GM19099 (cell line): ENCODE data around the gene KIF9.

ENCODE experiments used
- POLR2A ChIP-seq: IDR thresholded peaks from 3 replicates; pipeline ENCODE4 v1.6.1; 2011; ENCODE audit warnings: low read depth; ENCODE audit not compliant: insufficient read length; ENCODE audit errors: extremely low read depth

Gene KIF9

DNA sequence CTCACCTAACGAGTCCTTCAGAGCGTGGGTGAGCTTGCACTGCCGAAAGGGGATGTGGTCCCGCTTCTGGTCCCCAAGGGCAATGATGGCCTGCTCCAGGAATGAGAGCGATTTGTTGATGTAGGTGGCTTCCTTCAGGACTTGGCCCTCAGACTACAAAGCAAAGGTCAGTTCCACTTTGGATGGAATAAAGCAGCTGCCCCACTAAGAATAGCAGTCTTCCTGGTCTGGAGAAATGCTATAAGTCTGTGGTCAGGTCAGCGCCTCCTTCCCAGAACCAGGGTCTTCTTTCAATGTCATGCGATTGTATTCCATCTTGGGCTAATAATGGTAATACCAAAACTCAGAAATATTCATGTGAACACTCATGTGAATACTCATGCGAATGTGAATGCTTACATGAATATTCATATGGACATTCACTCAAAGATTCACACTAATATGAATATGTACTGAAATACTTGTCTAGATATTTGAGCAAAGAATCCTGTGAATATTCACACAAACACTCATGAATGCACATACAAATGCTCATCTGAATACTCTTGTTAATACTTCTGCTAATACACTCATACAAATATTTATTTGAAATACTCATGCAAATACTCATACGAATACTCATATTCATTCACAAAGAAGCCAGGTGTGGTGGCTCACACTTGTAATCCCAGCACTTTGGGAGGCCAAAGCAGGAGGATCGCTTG lies 16.7 kb downstream of the KIF9 start:
- TF ChIP-seq POLR2A, result no peak

GRCh38 chr3:47265008-47265407 lies 17.6 kb downstream of the KIF9 start:
- TF ChIP-seq POLR2A, result no peak

- TF ChIP-seq POLR2A, result no peak
Observed at GRCh38 chr3:47261301-47261700, 21.3 kb downstream of the KIF9 start.

- TF ChIP-seq POLR2A, result no peak
Observed at GRCh38 chr3:47260605-47261004, 22.0 kb downstream of the KIF9 start.

DNA sequence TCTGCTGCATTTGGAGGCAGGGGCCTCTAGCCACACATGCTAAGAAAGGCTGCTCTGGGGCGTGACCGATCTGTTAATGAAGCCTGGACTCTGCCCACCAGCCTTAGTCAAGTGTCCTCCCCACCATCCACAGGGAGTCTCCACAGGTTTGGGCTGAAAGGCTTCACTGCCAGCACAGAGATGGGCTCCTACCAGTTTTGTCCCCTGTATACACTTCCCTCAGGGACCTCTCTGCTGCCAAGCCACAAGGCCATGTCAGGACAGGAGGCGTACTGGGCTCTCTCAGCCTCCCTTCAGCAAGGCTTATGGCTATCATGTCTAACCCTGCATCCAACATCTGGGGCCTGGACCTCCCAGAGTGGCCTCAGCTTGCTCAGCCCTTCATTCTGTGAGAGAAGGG lies 23.5 kb downstream of the KIF9 start:
- TF ChIP-seq POLR2A, result no peak

- no peak for TF ChIP-seq POLR2A
Observed at GRCh38 chr3:47251689-47252088, 30.9 kb downstream of the KIF9 start.

DNA sequence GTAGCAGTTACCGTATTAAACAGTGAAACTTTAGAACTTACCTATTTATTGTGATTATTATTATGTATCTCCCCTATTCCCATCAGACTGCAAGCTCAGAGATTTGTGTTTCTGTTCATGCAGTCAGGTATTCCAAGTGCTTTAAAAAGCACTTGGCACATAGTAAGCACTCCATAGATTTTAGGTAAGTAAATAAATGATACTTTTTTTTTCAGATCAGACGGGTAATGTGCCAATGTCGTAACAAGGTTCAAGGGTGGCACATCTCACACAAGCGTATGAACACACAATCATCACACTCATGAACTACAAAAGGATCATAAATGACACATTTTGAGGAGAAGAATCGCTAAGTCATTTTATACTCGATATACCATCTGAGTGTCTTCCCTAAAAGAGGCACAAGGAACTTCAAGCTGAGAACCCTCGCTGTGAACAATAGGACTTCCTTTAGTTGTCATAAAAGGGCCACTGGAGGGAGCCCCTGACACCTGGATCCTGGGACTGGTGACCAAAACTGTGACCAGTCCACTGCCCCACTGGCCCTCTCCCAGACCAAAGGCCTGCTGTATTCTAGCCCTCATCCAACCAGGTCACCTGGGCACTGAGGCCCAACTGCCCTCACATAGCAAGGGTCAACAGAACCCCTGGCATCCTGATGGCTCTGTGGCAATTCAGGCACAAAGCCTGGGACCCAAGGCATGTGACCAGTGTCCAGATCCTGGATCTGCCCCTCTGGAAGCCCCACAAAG lies 32.1 kb downstream of the KIF9 start:
- no peak for TF ChIP-seq POLR2A

DNA sequence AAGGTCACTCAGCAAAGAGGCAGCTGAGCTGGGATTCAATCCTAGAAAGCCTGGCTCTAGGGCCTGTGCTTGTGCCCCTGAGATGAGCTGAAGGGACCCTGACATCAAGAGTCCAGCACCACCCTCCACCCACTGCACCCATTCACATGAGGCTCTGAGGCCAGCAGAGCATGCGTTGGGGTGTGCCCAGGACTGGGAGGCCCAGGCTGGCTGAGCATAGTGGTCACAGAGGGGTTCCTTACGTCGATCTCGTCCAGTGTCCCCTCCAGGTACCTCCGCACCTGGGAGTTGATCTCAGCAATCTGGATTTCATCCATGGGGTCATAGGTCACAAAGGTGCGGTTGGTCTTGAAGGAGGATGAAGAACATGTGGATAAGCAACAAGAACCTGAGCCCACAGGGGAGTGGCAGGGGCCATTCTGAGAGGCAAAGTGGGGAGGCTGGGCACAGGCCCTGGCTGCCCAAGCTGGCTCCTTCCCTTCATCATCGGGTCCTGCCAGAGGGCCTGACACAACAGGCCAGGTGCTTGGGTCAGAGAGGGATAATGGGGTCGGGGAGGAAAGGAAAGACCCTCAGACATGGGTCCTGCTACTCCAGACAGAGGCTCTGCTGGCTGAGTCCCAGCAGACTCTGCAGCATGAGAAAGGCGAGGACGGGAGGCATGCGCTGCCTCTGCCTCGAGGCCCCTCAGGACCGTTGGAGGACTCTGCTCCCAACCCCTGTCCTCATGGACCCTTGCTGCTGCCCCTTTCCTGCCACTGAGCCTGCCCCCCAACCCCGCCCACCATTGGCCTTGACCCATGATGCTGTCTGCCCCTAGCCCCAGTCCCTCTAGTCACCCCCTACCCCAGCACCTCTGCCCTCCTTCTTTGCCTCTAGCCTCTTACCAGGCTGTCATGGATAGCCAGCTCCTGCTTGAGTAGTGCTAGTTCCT lies 35.2 kb downstream of the KIF9 start:
- no peak for TF ChIP-seq POLR2A

GRCh38 chr3:47245271-47245670 lies 37.3 kb downstream of the KIF9 start:
- TF ChIP-seq POLR2A, result no peak

- no peak for TF ChIP-seq POLR2A
Observed at GRCh38 chr3:47244531-47245100, 38.0 kb downstream of the KIF9 start.

- no peak for TF ChIP-seq POLR2A
Observed at GRCh38 chr3:47243419-47244147, 39.0 kb downstream of the KIF9 start.

DNA sequence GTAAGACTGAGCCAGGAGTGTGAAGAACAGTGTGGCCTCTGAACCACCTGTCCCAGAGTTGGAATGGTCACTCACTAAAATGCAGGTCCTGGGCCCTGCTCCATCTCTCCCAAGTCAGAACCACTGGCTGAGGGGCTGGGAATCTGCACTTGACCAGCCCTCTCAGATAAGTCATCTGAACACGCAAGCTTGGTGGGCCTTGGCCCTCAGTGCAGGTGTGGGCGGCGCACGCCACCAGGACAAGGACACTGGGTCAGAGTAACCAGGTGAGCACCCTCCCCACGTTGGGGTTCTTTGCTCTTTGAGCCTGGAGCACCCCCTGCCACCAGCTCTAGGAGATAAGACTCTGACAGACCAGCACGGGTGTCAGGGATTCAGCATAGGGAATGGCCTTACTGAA lies 42.7 kb downstream of the KIF9 start:
- no peak for TF ChIP-seq POLR2A

DNA sequence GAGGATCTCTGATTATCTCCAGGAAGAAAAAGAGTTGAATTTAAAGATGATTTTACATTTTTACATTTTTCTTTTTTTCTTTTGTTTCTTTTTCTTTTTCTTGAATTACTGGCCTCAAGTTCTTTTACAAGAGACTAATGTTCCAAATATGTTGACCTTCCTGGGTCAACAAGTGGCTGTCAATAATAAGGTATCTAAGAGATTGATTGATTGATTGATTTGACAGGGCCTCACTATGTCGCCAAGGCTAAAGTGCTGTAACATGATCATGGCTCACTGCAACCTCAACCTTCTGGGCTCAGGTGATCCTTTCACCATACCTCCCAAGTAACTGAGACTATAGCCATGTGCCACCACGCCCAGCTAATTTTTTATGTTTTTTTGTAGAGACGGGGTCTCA lies 44.6 kb downstream of the KIF9 start:
- no peak for TF ChIP-seq POLR2A

GRCh38 chr3:47228088-47228487 lies 54.5 kb downstream of the KIF9 start:
- no peak for TF ChIP-seq POLR2A
